ENCODE results near the gene COMMD7. TPM values are rescaled to one million over a fixed set of nuclear protein-coding genes. Genes with fewer than 3 reads are reported as not detected.
"Not testable (repeated sequence)": the region's sequence is repeated elsewhere in the genome, so short reads cannot be mapped to it uniquely, and the experiment has no call there.

The COMMD7 gene
- total and polyA plus RNA-seq, 9 of the 15 experiments (the other 6 are each of a cell fraction or from before 2014, with no cell fraction given) = 11.9 to 69.1 (median 34.7) TPM

- Histone ChIP-seq H3K4me3 (peak overlapping the region; percentile 90; the same call in 1 of the 2 replicates), H3K27ac (ENCODE audit: extremely low read depth, low read depth, low read length) (peak overlapping the region; percentile 86), H2AFZ (ENCODE audit: low read depth, low read length) (0 out of 2 replicates have a peak overlapping the region, but pooled peaks have one; percentile 37), H3K79me2 (ENCODE audit: control insufficient read depth, insufficient read depth, low read length) (peaks cover 74% of the 10 kb centered on the region), H3K4me1 (replicated peaks in 1 of 2; ENCODE audit: control insufficient read depth in 2 of 2, insufficient read depth in 2 of 2, low read length in 2 of 2) (peaks cover 27 to 49% of the 10 kb centered on the region in 2 experiments; a peak in 4 of 5 replicates), H3K9ac (ENCODE audit: insufficient read depth in 1 of 2, low read depth in 2 of 2, low read length in 2 of 2) (peak overlapping the region in 1 of 2 experiments; percentile 86; a peak in 2 of 4 replicates), H3K36me3 (ENCODE audit: control insufficient read depth, insufficient read depth, low read length) (peaks cover 49% of the 10 kb centered on the region; the same call in 2 of the 3 replicates), H3K4me2 (ENCODE audit: insufficient read depth, low read length) (peak overlapping the region; percentile 89)
- POLR2A ChIA-PET = interaction anchor here (0.6 to 3.7 kb wide), 7 partner anchors 9 to 408 kb away, joined by 3 to 30 read pairs (median 4); partner anchors contain the start of gene COMMD7
- WGBS (ENCODE audit: insufficient coverage, low coverage, missing lambda C conversion rate) = 32% methylated on average over 14 of the region's 17 CpGs
- H3K9me3 ChIP-seq (replicated peaks; ENCODE audit: control insufficient read depth, insufficient read depth, low read depth, low read length); H3K9me1 ChIP-seq (ENCODE audit: control insufficient read depth, insufficient read depth, low read length); in situ Hi-C loops (cut with MboI); H3K27me3 ChIP-seq (ENCODE audit: control insufficient read depth in 2 of 2, insufficient read depth in 2 of 2, low read length in 2 of 2); H4K20me1 ChIP-seq (replicated peaks; ENCODE audit: control insufficient read depth, insufficient read depth, low read length); BruUV-seq (replicated peaks); CTCF ChIA-PET (ENCODE audit: low intra/inter-chr PET ratio); FAIRE-seq; TF ChIP-seq ATF3 (CRISPR knock-in tag; conservative IDR thresholded peaks at IDR 0.05): not testable (repeated sequence)
- intact Hi-C loops (cut with micrococcal nuclease) = loop anchor here (2.0 kb wide), 1 partner anchor 23 kb away; the partner anchor contains the start of gene COMMD7
- ATAC-seq = 0 out of 3 replicates have a peak, but pooled peaks have one; percentile 1
- peak; percentile 43 for TF ChIP-seq ATF3 (IDR thresholded peaks at IDR 0.05)
- peak; percentile 23; the same call in 1 of the 2 replicates for TF ChIP-seq MAFF (IDR thresholded peaks at IDR 0.05; ENCODE audit: low read length)
- peak; percentile 75; the same call in 1 of the 2 replicates for TF ChIP-seq C11orf30 (IDR thresholded peaks at IDR 0.05; ENCODE audit: low read depth)
- TF ChIP-seq ZNF589 (CRISPR knock-in tag; IDR thresholded peaks at IDR 0.05; ENCODE audit: low read depth) = 0 out of 2 replicates have a peak, but pooled peaks have one; percentile 30
- peak; percentile 6 for TF ChIP-seq PRDM10 (IDR thresholded peaks at IDR 0.05; ENCODE audit: partially characterized antibody)
- peak; percentile 76 for TF ChIP-seq ZNF384 (IDR thresholded peaks at IDR 0.05; ENCODE audit: low read depth, low read length)
- peak; percentile 55; the same call in 1 of the 2 replicates for TF ChIP-seq NFE2 (IDR thresholded peaks at IDR 0.05; ENCODE audit: low read depth)
- peak; percentile 82 for TF ChIP-seq ZNF316 (IDR thresholded peaks at IDR 0.05)
- peak; percentile 30; the same call in 1 of the 2 replicates for TF ChIP-seq BCOR (IDR thresholded peaks at IDR 0.05)
- TF ChIP-seq SMARCA4 (IDR thresholded peaks at IDR 0.05) = peak; percentile 47; the same call in 1 of the 2 replicates
- TF ChIP-seq ZBTB33 (CRISPR knock-in tag; IDR thresholded peaks at IDR 0.05) = peak; percentile 38; the same call in 1 of the 2 replicates
- peak; percentile 66 for TF ChIP-seq MAFG (tag; conservative IDR thresholded peaks at IDR 0.05)
- DNase-seq (ENCODE audit: extremely low read depth in 1 of 4, low spot score in 3 of 4) = peak in 1 of 4 experiments; percentile 28
These were observed 22.1 kb upstream of the COMMD7 start for GRCh38 chr20:32765230-32765875.
